ENCODE data around the gene WFDC1. TPM values are rescaled to one million over a fixed set of nuclear protein-coding genes. Genes with fewer than 3 reads are reported as not detected.

Gene WFDC1
- total RNA-seq, 2 experiments from 2014 or later, result not detected

DNA sequence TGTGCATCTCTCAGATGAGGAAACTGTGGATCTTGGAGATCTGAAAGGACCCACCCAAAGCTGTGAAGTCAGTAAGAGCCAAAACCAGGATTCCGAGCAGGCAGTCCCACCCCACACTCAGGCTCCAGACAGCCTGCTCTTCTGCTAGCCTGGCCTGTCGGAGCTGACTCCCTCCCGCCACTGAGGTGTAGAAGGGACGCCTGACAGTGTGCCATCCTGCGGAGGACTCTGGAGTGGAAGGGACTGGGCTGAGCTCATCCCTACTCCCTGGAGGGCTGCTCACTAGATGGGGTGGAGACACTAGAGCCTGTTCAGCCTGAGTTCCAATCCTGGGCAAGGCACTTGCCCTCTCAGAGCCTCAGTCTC, 36.0 kb downstream of the WFDC1 start:
- POLR2A ChIA-PET, result interaction anchor here (0.6 kb wide), 1 partner anchor 442 kb away, joined by 3 read pairs; no protein-coding TSS in a partner anchor
- no TSS peak for BruUV-seq (replicated peaks)
- Histone ChIP-seq H3K4me1 (ENCODE audit: insufficient read depth, low read length, poor library complexity, severe bottlenecking) (no peaks in the 10 kb centered on the region), H3K4me2 (ENCODE audit: low read length) (no peak overlapping the region), H3K27ac (ENCODE audit: low read depth, low read length, poor library complexity, severe bottlenecking) (no peak overlapping the region), H2AFZ (ENCODE audit: low read length) (no peak overlapping the region), H3K36me3 (ENCODE audit: insufficient read depth, low read length) (no peaks in the 10 kb centered on the region), H3K4me3 (ENCODE audit: low read depth, low read length, poor library complexity, severe bottlenecking) (no peak overlapping the region), H3K79me2 (ENCODE audit: insufficient read depth, low read depth, low read length) (no peaks in the 10 kb centered on the region), H3K9me3 (ENCODE audit: low read length) (no peaks in the 10 kb centered on the region), H4K20me1 (ENCODE audit: insufficient read depth, low read length) (no peaks in the 10 kb centered on the region), H3K9me2 (ENCODE audit: insufficient read depth, low read length) (no peaks in the 10 kb centered on the region)
- intact Hi-C loops (cut with micrococcal nuclease; ENCODE audit: unreplicated experiment), result no loop called here
- TF ChIP-seq, protein P1, sequence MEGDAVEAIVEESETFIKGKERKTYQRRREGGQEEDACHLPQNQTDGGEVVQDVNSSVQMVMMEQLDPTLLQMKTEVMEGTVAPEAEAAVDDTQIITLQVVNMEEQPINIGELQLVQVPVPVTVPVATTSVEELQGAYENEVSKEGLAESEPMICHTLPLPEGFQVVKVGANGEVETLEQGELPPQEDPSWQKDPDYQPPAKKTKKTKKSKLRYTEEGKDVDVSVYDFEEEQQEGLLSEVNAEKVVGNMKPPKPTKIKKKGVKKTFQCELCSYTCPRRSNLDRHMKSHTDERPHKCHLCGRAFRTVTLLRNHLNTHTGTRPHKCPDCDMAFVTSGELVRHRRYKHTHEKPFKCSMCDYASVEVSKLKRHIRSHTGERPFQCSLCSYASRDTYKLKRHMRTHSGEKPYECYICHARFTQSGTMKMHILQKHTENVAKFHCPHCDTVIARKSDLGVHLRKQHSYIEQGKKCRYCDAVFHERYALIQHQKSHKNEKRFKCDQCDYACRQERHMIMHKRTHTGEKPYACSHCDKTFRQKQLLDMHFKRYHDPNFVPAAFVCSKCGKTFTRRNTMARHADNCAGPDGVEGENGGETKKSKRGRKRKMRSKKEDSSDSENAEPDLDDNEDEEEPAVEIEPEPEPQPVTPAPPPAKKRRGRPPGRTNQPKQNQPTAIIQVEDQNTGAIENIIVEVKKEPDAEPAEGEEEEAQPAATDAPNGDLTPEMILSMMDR (conservative IDR thresholded peaks at IDR 0.05; ENCODE audit: low read length), result no peak
- no peak for TF ChIP-seq EZH2phosphoT487 (IDR thresholded peaks at IDR 0.05; ENCODE audit: borderline replicate concordance, low read depth, low read length)
- CTCF ChIA-PET (ENCODE audit: unreplicated experiment), result no interaction called here
- no peak for DNase-seq (ENCODE audit: low spot score)

DNA sequence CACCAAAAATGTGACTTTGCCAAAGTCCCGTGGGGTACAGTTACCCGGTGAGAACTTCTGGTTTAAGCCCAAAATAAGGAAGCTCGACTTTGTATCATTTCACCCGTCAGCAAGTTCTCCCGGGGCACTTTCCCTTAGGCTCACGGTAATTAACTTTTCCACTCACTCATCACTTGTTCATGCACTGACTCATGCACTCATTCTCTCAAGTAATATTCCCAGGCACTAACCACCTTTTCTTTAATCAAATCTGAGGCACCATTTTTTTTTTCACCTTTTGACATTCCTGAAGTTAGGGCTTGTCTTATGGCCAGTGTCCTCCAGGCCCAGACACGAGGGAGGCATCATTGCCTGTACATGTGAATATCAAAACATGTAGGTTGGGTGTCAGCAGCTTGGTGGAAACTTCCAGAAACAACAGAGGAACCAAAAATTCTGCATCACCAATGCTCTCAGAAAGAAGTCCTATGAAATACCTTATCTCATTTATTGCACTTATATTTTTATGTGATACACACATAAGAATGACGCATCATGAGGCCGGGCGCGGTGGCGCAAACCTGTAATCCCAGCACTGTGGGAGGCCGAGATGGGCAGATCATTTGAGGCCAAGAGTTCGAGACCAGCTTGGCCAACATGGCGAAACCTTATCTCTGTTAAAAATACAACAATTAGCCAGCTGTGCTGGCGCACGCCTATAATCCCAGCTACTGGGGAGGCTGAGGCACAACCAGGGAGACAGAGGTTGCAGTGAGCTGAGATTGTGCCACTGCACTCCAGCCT, 37.5 kb downstream of the WFDC1 start:
- ChIA-PET CTCF (ENCODE audit: unreplicated experiment) (no interaction called here), POLR2A (no interaction called here)
- BruUV-seq (replicated peaks), result no TSS peak
- no peak overlapping the region for H3K27ac ChIP-seq (ENCODE audit: low read depth, low read length, poor library complexity, severe bottlenecking)
- no peaks in the 10 kb centered on the region for H3K36me3 ChIP-seq (ENCODE audit: insufficient read depth, low read length)
- no peak overlapping the region for H3K4me3 ChIP-seq (ENCODE audit: low read depth, low read length, poor library complexity, severe bottlenecking)
- no peaks in the 10 kb centered on the region for H3K4me1 ChIP-seq (ENCODE audit: insufficient read depth, low read length, poor library complexity, severe bottlenecking)
- no peaks in the 10 kb centered on the region for H3K9me3 ChIP-seq (ENCODE audit: low read length)
- H3K9me2 ChIP-seq (ENCODE audit: insufficient read depth, low read length), result no peaks in the 10 kb centered on the region
- TF ChIP-seq EZH2phosphoT487 (IDR thresholded peaks at IDR 0.05; ENCODE audit: borderline replicate concordance, low read depth, low read length), result no peak
- TF ChIP-seq, protein P1 (conservative IDR thresholded peaks at IDR 0.05; ENCODE audit: low read length), result no peak
- no peaks in the 10 kb centered on the region for H4K20me1 ChIP-seq (ENCODE audit: insufficient read depth, low read length)
- no peak overlapping the region for H2AFZ ChIP-seq (ENCODE audit: low read length)
- no peaks in the 10 kb centered on the region for H3K79me2 ChIP-seq (ENCODE audit: insufficient read depth, low read depth, low read length)
- DNase-seq (ENCODE audit: low spot score), result no peak
- intact Hi-C loops (cut with micrococcal nuclease; ENCODE audit: unreplicated experiment), result no loop called here
- no peak overlapping the region for H3K4me2 ChIP-seq (ENCODE audit: low read length)

DNA sequence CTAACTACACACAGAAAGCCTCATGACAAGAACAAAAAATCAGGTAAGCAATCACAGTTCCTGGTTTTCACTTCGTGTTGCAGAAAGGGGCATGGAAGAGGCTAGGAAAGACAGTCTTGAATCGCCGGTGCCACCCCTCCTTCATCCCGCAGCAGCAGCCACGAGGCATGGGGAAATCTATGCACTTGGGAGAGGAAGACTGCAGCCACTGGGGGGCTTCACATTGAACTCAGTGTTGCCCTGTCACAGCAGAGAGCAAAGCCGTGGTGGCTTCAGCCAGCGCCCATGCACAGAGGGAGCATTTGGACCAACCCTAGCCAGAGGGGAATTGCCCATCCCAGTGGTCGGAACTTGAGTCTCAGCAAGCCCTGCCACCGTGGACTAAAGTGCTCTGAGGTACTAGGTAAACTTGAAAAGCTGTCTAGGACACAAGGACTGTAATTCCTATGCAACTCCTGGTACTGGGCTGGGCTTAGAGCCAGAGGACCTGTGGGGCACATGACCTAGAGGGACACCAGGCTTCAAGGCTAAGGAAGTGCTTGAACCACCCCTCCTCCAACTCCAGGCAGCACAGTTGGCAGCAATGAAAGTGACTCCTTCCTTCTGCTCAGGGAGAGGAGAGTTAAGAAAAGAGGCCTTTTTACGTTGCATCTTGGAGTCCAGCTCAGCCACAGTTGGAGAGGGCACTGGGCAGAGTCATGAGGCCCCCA, 38.5 kb downstream of the WFDC1 start:
- H3K27ac ChIP-seq (ENCODE audit: low read depth, low read length, poor library complexity, severe bottlenecking), result no peak overlapping the region
- intact Hi-C loops (cut with micrococcal nuclease; ENCODE audit: unreplicated experiment), result no loop called here
- no peak for TF ChIP-seq EZH2phosphoT487 (IDR thresholded peaks at IDR 0.05; ENCODE audit: borderline replicate concordance, low read depth, low read length)
- TF ChIP-seq, protein P1 (conservative IDR thresholded peaks at IDR 0.05; ENCODE audit: low read length), result no peak
- no peaks in the 10 kb centered on the region for H3K4me1 ChIP-seq (ENCODE audit: insufficient read depth, low read length, poor library complexity, severe bottlenecking)
- H4K20me1 ChIP-seq (ENCODE audit: insufficient read depth, low read length), result no peaks in the 10 kb centered on the region
- ChIA-PET POLR2A (no interaction called here), CTCF (ENCODE audit: unreplicated experiment) (no interaction called here)
- H3K36me3 ChIP-seq (ENCODE audit: insufficient read depth, low read length), result no peaks in the 10 kb centered on the region
- DNase-seq (ENCODE audit: low spot score), result no peak
- no peak overlapping the region for H2AFZ ChIP-seq (ENCODE audit: low read length)
- no peaks in the 10 kb centered on the region for H3K9me3 ChIP-seq (ENCODE audit: low read length)
- H3K4me2 ChIP-seq (ENCODE audit: low read length), result no peak overlapping the region
- no peak overlapping the region for H3K4me3 ChIP-seq (ENCODE audit: low read depth, low read length, poor library complexity, severe bottlenecking)
- no peaks in the 10 kb centered on the region for H3K79me2 ChIP-seq (ENCODE audit: insufficient read depth, low read depth, low read length)
- H3K9me2 ChIP-seq (ENCODE audit: insufficient read depth, low read length), result no peaks in the 10 kb centered on the region
- no TSS peak for BruUV-seq (replicated peaks)

All from OCI-LY7 (cell line).